ENCODE results near the gene LONP2. TPM values are rescaled to one million over a fixed set of nuclear protein-coding genes. Genes with fewer than 3 reads are reported as not detected.
"Not testable (repeated sequence)": the region's sequence is repeated elsewhere in the genome, so short reads cannot be mapped to it uniquely, and the experiment has no call there.

Gene LONP2
- total and polyA plus RNA-seq, 3 donors from 2014 or later, result 36.4 to 51.7 (median 51.1) TPM

GRCh38 chr16:48352648-48353390 is 108.7 kb downstream of the LONP2 start:
- no peaks in the 10 kb centered on the region for H3K36me3 ChIP-seq (ENCODE audit: low read depth, missing control alignments)
- WGBS, 2 donors, result 77 to 82% methylated on average over 7 of the region's 7 CpGs

GRCh38 chr16:48353565-48354163 is 109.6 kb downstream of the LONP2 start:
- H3K4me1 ChIP-seq, result no peaks in the 10 kb centered on the region
- H3K9me3 ChIP-seq, result no peaks in the 10 kb centered on the region
- TF ChIP-seq, protein P1, sequence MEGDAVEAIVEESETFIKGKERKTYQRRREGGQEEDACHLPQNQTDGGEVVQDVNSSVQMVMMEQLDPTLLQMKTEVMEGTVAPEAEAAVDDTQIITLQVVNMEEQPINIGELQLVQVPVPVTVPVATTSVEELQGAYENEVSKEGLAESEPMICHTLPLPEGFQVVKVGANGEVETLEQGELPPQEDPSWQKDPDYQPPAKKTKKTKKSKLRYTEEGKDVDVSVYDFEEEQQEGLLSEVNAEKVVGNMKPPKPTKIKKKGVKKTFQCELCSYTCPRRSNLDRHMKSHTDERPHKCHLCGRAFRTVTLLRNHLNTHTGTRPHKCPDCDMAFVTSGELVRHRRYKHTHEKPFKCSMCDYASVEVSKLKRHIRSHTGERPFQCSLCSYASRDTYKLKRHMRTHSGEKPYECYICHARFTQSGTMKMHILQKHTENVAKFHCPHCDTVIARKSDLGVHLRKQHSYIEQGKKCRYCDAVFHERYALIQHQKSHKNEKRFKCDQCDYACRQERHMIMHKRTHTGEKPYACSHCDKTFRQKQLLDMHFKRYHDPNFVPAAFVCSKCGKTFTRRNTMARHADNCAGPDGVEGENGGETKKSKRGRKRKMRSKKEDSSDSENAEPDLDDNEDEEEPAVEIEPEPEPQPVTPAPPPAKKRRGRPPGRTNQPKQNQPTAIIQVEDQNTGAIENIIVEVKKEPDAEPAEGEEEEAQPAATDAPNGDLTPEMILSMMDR (IDR thresholded peaks at IDR 0.05), result peak; percentile 70 to 83 (median 81)
- no peak for TF ChIP-seq POLR2A (IDR thresholded peaks at IDR 0.05)
- H3K36me3 ChIP-seq (ENCODE audit: low read depth, missing control alignments), result no peaks in the 10 kb centered on the region
- no peak overlapping the region for H3K4me3 ChIP-seq
- WGBS, 2 donors, result 43 to 53% methylated on average over 7 of the region's 7 CpGs
- no peak overlapping the region for H3K27ac ChIP-seq
- no peaks in the 10 kb centered on the region for H3K27me3 ChIP-seq
- intact Hi-C loops (cut with DNase I; ENCODE audit: low total_unique reads), result loop anchor here (10.0 kb wide), 1 partner anchor 271 kb away; no protein-coding TSS in a partner anchor
- peak; percentile 70 for DNase-seq

More at GRCh38 chr16:48352648-48353390, 108.7 kb downstream of the LONP2 start:
- TF ChIP-seq, protein P1 (IDR thresholded peaks at IDR 0.05), result no peak
- no peak for TF ChIP-seq POLR2A (IDR thresholded peaks at IDR 0.05)
- DNase-seq, result no peak
- Histone ChIP-seq H3K4me3 (no peak overlapping the region), H3K9me3 (no peaks in the 10 kb centered on the region), H3K27ac (no peak overlapping the region), H3K27me3 (no peaks in the 10 kb centered on the region), H3K4me1 (no peaks in the 10 kb centered on the region)
- intact Hi-C loops (cut with DNase I; ENCODE audit: low total_unique reads), result loop anchor here (10.0 kb wide), 1 partner anchor 272 kb away; no protein-coding TSS in a partner anchor

- H3K36me3 ChIP-seq (ENCODE audit: low read depth, missing control alignments); H3K27ac ChIP-seq: not testable (repeated sequence)
- WGBS, 2 donors, result 93 to 94% methylated on average over 5 of the region's 5 CpGs
Observed at GRCh38 chr16:48354385-48354784, 110.3 kb downstream of the LONP2 start.

GRCh38 chr16:48354877-48355855 is 111.1 kb downstream of the LONP2 start:
- Histone ChIP-seq H3K9me3 (no peaks in the 10 kb centered on the region), H3K27ac (no peak overlapping the region), H3K4me3 (no peak overlapping the region), H3K27me3 (no peaks in the 10 kb centered on the region), H3K4me1 (no peaks in the 10 kb centered on the region), H3K36me3 (ENCODE audit: low read depth, missing control alignments) (no peaks in the 10 kb centered on the region)
- 80 to 89% methylated on average over 11 of the region's 11 CpGs for whole genome bisulfite sequencing, 2 donors
- no peak for DNase-seq
- intact Hi-C loops (cut with DNase I; ENCODE audit: low total_unique reads), result loop anchor here (10.0 kb wide), 1 partner anchor 270 kb away; no protein-coding TSS in a partner anchor
- no peak for TF ChIP-seq POLR2A (IDR thresholded peaks at IDR 0.05)
- TF ChIP-seq, protein P1 (IDR thresholded peaks at IDR 0.05), result no peak

More at GRCh38 chr16:48354385-48354784, 110.3 kb downstream of the LONP2 start:
- H3K27me3 ChIP-seq, H3K4me1 ChIP-seq, H3K9me3 ChIP-seq, DNase-seq, H3K4me3 ChIP-seq: not testable (repeated sequence)
- intact Hi-C loops (cut with DNase I; ENCODE audit: low total_unique reads), result loop anchor here (10.0 kb wide), 1 partner anchor 270 kb away; no protein-coding TSS in a partner anchor
